Measurements from ENCODE around the gene RNF31.

DNA sequence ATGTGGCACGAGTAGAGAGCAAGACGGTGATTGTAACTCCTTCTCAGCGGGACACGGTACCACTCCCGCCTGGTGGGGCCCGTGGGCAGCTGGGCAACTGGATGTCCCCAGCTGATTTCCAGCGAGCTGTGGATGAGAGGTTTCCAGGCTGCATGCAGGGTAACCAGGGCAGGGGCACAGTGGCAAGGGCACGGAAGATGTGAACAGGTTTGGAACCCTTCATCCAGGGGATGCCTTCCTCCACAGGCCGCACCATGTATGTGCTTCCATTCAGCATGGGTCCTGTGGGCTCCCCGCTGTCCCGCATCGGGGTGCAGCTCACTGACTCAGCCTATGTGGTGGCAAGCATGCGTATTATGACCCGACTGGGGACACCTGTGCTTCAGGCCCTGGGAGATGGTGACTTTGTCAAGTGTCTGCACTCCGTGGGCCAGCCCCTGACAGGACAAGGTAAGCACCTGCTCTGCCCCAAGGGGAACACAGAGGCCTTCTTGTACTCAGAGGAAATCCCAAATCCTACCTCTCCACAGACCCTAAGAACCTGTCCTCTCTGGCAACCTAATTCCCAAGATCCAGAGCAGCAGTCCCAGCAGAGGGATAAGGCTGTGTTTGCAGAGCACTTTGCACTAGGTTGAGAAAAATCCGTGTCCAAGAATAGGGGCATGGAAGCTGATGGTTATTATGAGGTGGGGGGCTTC lies 48.9 kb upstream of the RNF31 start:
- TF ChIP-seq, protein P1, sequence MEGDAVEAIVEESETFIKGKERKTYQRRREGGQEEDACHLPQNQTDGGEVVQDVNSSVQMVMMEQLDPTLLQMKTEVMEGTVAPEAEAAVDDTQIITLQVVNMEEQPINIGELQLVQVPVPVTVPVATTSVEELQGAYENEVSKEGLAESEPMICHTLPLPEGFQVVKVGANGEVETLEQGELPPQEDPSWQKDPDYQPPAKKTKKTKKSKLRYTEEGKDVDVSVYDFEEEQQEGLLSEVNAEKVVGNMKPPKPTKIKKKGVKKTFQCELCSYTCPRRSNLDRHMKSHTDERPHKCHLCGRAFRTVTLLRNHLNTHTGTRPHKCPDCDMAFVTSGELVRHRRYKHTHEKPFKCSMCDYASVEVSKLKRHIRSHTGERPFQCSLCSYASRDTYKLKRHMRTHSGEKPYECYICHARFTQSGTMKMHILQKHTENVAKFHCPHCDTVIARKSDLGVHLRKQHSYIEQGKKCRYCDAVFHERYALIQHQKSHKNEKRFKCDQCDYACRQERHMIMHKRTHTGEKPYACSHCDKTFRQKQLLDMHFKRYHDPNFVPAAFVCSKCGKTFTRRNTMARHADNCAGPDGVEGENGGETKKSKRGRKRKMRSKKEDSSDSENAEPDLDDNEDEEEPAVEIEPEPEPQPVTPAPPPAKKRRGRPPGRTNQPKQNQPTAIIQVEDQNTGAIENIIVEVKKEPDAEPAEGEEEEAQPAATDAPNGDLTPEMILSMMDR (IDR thresholded peaks at IDR 0.05) = no peak
- TF ChIP-seq TCF7L2 (IDR thresholded peaks at IDR 0.05; ENCODE audit: low read depth, low read length) (no peak), POLR2AphosphoS5 (IDR thresholded peaks at IDR 0.05; ENCODE audit: low read depth, low read length) (no peak), SIN3A (IDR thresholded peaks at IDR 0.05; ENCODE audit: borderline replicate concordance, insufficient read depth, low read depth, low read length) (no peak)
